GM12878 (cell line): ENCODE results near the gene MVB12B. TPM values are rescaled to one million over a fixed set of nuclear protein-coding genes. Genes with fewer than 3 reads are reported as not detected.

Source experiments
- CEBPB ChIP-seq, 2 experiments: fragments of 150-350 bp in 1 of 2; IDR thresholded peaks; 2 replicates each; pipeline ENCODE4 v1.6.1; 2012 to 2014; ENCODE audit warnings: low read depth in 2 of 2, low read length in 2 of 2, borderline replicate concordance in 1 of 2, inconsistent platforms in 1 of 2
- JUND ChIP-seq: IDR thresholded peaks from 2 replicates; pipeline ENCODE4 v1.6.1; 2012; ENCODE audit warnings: low read depth, mild to moderate bottlenecking, low read length, improper control_type of control experiment, moderate library complexity
- RFX5 ChIP-seq: IDR thresholded peaks from 2 replicates; pipeline ENCODE4 v1.6.1; 2011; ENCODE audit warnings: low read depth, low read length, improper control_type of control experiment
- SMARCA5 ChIP-seq: fragments of 450-650 bp; IDR thresholded peaks from 2 replicates; pipeline ENCODE4 v1.6.1; 2017; ENCODE audit warnings: mild to moderate bottlenecking
- TCF7 ChIP-seq: IDR thresholded peaks from 2 replicates; pipeline ENCODE4 v1.6.1; 2014; ENCODE audit warnings: antibody characterized with exemption, borderline replicate concordance
- polyA plus RNA-seq, 11 experiments: library from polyadenylated mRNA; depleted of rRNA in 4 of 11; unstranded in 6 of 11; stranded (reverse) in 5 of 11; fragments of >200 nt; fragmentation: Nextera tagmentation in 4 of 11; fragmentation: Illumina TruSeq in 1 of 11; extraction: Ambion mirVana in 4 of 11; extraction: Trizol in 1 of 11; gene quantifications; 1 replicate in 1 of 11; 2 replicates in 10 of 11; pipeline versions ENCODE4 v1.2.1 to v1.2.3, GENCODE V29; 2011 to 2016; ENCODE audit warnings: inconsistent platforms in 2 of 11, missing spikeins in 2 of 11, low read depth in 1 of 11
- total RNA-seq, 4 experiments: library from RNA; depleted of rRNA in 3 of 4; stranded (reverse); fragments of >200 nt in 3 of 4; fragmentation: Illumina TruSeq in 1 of 4; extraction: Trizol in 1 of 4; gene quantifications; 2 replicates each; pipeline versions ENCODE4 v1.2.1 to v1.2.3, GENCODE V29; 2013 to 2021
- TF ChIP-seq, protein P1 (sequence below): fragments of 450-650 bp; IDR thresholded peaks from 2 replicates; pipeline ENCODE4 v1.6.1; 2016; ENCODE audit warnings: mild to moderate bottlenecking, moderate library complexity, borderline replicate concordance
- TF ChIP-seq, protein P2 (sequence below): fragments of 450-650 bp; IDR thresholded peaks from 2 replicates; pipeline ENCODE4 v1.6.1; 2017; ENCODE audit warnings: mild to moderate bottlenecking, moderate library complexity

The MVB12B gene
- total and polyA plus RNA-seq, 10 of the 15 experiments (the other 5 are each of a cell fraction or from before 2014, with no cell fraction given), result 0.08 TPM; not detected in 9

DNA sequence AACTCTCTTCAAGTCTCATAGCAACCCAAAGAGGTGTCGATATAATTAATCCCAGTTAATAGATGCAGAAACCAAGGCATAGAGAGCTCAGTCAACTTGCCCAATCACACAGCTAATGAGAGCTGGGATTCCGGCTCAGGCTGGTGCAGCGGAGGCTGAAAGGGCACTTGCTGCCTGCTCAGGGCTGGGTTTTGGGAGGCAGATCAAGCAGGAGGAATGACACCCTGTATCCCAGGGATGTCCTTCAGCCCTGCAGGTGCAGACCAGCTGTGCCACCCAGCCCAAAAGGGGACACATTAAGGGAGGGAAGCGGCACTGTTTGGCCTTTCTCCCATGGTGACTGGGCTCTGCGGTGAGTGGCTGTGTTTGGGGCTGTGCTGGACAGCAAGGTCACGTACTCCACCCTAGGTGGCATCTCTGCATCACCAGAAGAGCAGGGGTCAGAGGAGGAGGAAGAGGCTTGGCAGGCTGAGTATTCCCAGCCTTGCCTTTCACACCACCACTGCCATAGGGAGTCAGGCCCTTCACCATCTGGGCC, 124.1 kb downstream of the MVB12B start (continued):
- TF ChIP-seq, protein P1, sequence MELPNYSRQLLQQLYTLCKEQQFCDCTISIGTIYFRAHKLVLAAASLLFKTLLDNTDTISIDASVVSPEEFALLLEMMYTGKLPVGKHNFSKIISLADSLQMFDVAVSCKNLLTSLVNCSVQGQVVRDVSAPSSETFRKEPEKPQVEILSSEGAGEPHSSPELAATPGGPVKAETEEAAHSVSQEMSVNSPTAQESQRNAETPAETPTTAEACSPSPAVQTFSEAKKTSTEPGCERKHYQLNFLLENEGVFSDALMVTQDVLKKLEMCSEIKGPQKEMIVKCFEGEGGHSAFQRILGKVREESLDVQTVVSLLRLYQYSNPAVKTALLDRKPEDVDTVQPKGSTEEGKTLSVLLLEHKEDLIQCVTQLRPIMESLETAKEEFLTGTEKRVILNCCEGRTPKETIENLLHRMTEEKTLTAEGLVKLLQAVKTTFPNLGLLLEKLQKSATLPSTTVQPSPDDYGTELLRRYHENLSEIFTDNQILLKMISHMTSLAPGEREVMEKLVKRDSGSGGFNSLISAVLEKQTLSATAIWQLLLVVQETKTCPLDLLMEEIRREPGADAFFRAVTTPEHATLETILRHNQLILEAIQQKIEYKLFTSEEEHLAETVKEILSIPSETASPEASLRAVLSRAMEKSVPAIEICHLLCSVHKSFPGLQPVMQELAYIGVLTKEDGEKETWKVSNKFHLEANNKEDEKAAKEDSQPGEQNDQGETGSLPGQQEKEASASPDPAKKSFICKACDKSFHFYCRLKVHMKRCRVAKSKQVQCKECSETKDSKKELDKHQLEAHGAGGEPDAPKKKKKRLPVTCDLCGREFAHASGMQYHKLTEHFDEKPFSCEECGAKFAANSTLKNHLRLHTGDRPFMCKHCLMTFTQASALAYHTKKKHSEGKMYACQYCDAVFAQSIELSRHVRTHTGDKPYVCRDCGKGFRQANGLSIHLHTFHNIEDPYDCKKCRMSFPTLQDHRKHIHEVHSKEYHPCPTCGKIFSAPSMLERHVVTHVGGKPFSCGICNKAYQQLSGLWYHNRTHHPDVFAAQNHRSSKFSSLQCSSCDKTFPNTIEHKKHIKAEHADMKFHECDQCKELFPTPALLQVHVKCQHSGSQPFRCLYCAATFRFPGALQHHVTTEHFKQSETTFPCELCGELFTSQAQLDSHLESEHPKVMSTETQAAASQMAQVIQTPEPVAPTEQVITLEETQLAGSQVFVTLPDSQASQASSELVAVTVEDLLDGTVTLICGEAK, result no peak
- TF ChIP-seq, protein P2, sequence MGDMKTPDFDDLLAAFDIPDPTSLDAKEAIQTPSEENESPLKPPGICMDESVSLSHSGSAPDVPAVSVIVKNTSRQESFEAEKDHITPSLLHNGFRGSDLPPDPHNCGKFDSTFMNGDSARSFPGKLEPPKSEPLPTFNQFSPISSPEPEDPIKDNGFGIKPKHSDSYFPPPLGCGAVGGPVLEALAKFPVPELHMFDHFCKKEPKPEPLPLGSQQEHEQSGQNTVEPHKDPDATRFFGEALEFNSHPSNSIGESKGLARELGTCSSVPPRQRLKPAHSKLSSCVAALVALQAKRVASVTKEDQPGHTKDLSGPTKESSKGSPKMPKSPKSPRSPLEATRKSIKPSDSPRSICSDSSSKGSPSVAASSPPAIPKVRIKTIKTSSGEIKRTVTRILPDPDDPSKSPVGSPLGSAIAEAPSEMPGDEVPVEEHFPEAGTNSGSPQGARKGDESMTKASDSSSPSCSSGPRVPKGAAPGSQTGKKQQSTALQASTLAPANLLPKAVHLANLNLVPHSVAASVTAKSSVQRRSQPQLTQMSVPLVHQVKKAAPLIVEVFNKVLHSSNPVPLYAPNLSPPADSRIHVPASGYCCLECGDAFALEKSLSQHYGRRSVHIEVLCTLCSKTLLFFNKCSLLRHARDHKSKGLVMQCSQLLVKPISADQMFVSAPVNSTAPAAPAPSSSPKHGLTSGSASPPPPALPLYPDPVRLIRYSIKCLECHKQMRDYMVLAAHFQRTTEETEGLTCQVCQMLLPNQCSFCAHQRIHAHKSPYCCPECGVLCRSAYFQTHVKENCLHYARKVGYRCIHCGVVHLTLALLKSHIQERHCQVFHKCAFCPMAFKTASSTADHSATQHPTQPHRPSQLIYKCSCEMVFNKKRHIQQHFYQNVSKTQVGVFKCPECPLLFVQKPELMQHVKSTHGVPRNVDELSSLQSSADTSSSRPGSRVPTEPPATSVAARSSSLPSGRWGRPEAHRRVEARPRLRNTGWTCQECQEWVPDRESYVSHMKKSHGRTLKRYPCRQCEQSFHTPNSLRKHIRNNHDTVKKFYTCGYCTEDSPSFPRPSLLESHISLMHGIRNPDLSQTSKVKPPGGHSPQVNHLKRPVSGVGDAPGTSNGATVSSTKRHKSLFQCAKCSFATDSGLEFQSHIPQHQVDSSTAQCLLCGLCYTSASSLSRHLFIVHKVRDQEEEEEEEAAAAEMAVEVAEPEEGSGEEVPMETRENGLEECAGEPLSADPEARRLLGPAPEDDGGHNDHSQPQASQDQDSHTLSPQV, result no peak
- TF ChIP-seq CEBPB (IDR thresholded peaks at IDR 0.05; ENCODE audit: borderline replicate concordance in 1 of 2, low read depth in 2 of 2, low read length in 2 of 2), result no peak
- no peak for TF ChIP-seq SMARCA5
- no peak for TF ChIP-seq RFX5
- TF ChIP-seq JUND, result no peak
- TF ChIP-seq TCF7, result no peak
